NCI-H1694 treated with DMSO at 0.1 percent for 48 hours (cell line): ENCODE results near the gene ATP6V1A.
A peak's percentile ranks its signal among the peaks of the same experiment; 100 is the strongest.

Experiments used
- DNase-seq: peaks from one replicate; lab custom pipeline; 2025; lab: John Stamatoyannopoulos, UW

Gene ATP6V1A

DNA sequence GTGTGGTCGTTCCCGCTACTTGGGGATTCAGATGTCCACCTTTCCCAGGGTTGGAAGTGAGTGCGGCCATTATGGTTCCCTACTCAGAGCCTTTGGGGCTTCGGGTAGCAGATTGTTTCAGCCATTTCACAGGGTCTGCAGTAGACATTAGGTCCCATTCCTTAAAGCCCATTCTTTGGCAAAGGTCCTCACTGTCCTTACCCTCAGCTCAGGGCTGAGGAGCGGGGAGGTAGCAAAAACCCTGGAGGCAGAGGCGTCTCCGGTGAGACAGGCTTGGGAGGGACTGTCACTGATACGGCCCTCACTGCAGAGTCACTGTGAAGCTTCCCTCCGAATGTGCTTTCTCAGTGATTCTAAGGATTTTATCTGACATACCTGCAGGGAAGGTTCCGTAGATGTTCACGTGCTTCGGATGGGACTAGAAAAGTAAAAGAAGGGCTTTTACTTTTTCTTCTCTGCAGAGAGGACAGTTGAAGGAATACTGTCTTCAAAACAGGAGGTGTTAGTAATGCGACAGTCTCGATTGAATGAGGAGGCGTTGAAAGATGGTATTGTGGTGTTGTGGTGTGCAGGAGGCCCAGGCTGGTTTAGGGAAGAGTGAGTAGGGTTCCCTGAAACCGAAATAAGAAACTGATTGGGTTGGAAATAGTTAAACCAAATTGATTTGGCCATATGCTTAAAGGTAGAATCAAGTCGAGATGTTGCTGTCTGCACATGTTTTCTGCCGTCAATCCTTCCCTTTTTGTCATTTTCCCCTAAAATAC lies 630 bp downstream of the ATP6V1A start:
- DNase-seq: peak; percentile 15

DNA sequence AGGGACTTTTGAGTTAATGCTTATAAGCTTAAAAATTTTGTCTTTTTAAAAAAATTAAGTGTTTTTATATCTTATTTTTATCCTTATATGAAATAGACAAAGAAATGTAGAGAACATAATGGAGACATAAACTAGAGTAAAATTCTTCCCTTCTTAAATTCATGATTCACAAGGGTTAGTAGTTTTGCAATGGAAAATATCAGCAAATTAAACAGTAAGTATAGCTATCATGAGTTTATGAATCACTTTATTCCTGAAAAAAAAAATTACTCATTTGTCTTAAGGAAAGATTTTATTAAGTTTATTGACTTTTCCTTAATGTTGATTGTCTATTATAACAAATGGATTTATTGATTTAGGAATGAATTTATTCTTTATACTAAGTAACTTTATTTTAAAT lies 4.3 kb downstream of the ATP6V1A start:
- no peak for DNase-seq

DNA sequence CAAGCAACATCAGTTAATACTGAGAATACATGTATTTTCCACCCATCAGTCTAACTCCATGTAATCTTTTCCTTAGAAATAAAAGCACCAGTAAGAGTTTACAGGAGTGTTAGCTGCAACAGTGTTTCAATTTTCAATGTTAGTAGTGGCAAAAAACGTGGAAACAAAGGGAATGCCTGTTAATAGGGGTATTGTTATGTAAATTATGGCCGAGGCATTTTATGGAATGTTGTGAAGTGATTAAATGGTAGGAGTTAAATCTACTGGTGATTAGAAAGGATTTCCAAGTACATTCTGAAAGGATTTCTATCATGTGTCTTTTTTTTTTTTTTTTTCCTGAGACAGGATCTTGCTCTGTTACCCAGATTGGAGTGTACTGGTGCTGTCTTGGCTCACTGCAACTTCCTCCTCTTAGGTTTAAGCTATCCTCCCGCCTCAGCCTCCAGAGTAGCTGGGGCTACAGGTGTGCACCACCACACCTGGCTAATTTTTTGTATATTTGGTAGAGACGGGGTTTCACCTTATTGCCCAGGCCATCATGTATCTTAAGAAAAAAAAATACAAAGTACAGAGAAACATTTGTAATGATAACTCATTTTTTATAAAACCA lies 6.6 kb downstream of the ATP6V1A start:
- DNase-seq: no peak

DNA sequence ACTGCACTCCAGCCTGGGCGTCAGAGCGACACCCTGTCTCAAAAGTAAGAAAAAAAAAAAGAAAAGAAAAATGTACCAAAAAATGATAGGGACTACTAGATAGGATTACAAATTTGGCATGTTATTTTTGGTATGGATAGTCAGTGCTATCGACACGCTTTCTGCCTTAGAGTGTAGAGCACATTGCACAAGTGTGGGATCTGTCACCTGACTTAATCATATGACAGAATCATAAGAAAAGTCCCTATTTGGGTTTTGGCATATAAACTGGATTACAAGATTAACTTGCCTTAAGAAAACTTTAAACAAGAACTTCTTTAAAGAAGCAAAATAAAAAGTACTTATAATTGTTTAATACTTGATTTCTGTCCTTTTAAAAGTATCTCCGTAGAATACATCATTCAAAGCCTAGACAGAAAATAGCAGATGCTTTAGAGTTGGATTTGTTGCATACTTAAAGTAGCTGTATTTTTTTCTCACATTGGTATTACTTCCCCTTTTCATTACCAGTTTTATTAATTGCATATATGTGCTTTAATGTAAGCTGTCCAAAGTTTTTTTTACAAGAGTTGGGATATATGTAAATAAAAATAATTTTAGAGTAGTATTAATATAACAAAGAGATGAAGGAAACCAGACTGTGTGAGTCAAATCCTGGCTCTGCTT lies 7.8 kb downstream of the ATP6V1A start:
- DNase-seq: no peak

DNA sequence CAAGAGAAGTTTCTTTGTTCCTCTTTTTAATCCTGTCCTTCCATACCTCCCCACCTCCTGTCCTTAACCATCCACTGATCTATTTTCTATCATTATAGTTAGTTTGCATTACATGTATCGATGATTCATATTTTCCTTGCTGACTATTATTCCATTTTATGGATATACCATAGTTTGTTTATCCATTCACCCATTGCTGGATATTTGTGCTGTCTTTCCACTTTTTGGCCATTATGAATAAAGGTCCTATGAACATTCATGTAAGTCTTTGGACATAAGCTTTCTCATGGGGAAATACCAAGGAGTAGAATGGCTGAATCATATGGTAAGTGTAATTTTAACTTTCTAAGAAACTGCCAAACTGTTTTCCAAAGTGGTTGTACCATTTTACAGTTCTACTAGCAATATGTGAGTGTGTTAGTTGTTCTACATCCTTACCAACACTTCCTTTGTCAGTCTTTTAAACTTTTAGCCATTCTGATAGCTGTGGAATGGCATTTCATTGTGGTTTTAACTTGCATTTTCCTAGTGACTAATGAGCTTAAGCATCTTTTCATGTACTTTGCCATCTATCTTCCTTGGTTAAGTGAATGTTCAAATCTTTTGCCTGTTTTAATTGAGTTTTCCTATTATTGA lies 11.7 kb downstream of the ATP6V1A start:
- no peak for DNase-seq

DNA sequence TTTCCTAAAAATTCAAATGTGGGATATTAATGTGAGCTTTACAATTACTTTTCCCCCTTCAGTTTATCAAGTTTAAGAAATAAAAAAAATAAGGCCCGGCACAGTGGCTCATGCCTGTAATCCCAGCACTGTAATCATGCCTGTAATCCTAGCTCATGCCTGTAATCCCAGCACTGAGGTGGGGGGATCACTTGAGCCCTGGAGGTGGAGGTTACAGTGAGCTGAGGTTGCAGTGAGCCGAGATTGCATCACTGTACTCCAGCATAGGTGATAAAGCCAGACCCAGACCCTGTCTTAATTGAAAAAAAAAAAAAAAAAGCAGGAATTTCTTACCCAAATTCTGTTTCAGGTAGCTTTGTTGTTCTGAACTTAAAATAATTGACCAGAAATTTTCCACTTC lies 17.9 kb downstream of the ATP6V1A start:
- DNase-seq: no peak

DNA sequence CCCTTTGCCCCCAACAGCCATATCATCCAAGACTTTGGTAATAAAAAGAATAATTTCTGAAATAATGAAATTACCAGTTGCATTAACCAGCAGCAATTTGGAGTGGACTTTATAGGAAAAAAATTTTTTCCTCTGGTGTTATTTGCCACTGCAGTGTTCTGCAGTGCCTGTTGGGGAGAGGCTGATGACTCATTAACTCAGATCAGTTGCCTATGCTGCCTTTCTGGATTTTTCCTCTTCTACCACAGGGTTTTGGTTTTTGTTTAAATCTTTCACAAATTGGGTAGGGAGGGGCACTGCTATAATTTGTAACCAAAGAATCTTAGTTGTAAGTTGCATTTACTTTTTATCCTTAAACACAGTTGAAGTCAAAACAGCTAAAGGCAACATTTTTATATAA lies 22.7 kb downstream of the ATP6V1A start:
- DNase-seq: no peak

DNA sequence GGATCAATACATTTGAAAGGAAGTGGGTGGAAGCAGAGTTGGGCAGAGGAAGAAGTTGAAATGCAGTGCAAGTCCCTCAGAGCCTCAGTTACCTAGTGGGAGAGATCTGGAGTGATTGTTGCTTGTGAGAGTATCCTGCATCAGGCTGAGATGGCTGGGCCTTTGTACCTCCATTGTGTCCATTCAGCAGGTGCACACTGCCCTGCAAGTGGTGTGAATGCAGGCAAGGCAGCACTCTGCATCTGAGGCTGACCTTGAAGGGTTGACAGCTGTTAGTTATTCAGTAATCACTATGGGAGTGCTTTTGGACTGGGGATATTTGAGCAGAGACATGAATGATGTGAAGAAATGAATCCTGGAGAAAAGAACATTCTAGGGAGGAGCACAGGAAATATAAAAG lies 25.2 kb downstream of the ATP6V1A start:
- DNase-seq: no peak

DNA sequence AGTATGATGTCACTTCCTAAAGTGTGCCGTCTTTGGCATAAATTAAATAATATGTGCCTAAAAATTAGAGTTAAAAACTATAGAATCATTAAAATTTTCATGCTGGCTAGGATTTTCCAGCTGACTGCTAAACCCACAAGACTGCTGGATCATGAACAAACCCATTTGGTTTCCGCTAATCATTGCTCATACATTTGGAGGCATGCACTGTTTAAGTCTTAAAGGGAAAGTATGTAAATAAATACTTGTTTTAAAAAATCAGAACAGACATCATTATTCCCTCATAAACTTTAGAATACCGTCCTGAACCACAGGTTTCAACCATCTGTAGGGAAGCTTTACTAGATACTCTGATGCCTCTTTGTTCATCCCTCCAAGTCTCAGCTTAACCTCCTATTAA lies 26.5 kb downstream of the ATP6V1A start:
- no peak for DNase-seq

DNA sequence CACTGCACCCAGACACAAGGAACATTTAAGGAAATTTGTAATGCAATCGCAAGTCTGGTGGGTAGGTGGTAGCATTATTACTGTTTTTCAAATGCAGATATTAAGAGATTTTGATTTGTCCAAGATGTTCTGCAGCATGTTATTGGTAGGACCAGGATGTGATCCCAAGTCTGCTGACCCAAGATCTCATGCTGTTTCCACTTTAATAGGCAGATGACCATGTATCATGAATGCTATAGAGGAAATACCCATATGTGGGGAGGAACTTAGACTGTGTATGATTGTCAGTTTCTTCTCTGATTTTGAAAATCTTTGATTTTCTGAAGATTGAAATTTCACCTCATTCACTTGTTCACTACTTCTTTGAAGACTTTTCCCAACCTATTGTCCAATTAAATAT lies 28.7 kb downstream of the ATP6V1A start:
- no peak for DNase-seq

DNA sequence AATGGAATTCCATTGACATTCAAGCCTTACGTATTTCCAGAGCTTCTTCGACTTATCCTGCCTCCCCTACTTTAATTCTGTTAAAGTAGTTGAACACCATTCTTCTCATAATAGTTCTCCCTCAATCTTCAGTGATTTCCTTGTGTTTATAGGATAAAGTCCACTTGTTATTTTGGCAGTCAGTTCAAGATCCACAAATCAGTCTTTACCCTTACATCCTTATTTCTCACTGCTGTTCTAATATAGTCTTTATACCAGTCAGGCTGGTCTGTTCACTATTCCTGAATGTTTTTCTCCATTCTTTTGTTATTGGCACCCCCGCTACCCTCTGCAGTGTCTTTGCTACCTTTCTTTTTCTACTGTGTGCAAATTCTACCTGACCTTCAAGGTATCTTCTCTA lies 29.7 kb downstream of the ATP6V1A start:
- DNase-seq: no peak

DNA sequence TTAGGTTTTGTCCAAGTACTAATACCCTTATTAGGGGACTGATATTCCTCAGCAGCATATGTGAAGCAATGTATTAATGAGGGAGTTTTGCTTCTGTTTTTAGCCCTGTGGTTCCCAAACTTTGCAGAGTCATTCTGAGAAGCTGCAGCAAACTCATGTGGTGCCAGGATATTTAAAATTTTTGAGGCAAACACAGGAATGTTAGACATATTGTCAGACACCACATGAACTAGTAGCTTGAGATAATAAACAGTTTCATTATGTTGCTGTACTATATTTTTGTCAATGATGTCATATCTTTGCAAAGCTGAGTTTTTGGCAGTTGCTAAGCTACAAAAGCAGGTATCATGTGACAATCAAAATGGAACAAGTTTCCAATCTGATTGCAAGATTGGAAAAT lies 36.6 kb downstream of the ATP6V1A start:
- DNase-seq: no peak

DNA sequence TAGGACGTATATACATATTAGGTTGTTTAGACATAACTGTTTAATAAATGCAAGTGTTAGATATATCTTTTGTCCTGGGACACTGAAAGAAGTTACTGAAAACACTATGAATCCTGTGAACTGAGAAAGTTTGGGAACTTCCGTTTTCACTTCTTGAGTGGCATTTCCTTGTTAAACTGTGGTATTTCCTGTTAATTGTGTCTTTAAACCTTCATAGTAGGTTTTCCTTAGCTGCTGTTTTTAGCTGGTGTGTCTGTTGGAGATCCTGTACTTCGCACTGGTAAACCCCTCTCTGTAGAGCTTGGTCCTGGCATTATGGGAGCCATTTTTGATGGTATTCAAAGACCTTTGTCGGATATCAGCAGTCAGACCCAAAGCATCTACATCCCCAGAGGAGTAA lies 37.1 kb downstream of the ATP6V1A start:
- no peak for DNase-seq

DNA sequence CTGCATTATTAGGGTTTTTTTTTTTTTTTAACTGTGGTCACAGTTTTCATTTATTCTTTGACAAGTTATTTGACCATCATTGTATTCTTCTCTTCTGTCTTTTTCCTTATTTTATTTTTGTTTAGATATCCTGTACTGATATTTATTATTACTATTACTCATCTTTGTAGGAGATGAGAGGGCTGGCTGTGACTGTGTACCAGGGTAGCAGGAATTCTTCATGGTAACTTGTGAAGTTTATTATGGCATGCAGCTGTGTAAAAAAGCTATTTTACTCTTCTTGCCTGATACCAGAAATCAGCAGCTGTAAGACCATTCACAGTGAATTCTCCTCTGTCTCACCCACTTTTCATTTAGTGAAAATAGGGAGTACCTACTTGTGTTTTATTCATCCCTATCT lies 44.5 kb downstream of the ATP6V1A start:
- DNase-seq: no peak

DNA sequence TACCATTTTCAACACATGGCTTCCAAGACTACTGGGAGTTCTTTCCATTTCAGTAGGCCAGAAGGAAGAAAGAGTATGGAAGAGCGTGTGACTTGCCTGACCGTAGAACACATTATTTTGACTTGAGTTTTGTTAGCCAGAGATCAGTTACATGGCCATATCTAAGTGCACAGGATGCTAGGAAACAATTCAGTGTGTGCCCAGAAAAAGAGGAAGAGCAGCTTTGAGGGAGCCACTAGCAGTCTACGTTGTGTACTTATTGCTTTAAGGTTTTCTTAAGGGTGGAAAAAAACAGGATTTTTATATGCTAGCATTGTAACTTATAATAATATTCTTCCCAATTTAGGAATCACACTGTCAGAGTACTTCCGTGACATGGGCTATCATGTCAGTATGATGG lies 47.7 kb downstream of the ATP6V1A start:
- DNase-seq: no peak

DNA sequence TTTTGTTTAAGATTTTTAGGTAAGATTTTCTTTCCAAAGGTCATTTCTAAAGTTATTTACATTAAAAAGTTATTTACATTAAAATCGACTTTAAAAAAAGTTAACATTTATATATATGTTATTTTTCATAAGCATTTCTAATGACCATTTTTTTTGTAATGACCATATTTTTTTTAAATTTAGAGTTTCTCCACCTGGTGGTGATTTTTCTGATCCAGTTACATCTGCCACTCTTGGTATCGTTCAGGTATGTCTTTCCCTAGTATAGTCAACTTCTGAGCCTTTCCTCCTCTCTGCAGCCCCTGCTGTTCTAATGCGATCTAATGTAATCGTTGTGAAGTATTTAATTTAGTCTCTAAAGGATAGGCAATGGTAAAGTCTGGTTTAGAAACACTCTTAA lies 48.9 kb downstream of the ATP6V1A start:
- no peak for DNase-seq

DNA sequence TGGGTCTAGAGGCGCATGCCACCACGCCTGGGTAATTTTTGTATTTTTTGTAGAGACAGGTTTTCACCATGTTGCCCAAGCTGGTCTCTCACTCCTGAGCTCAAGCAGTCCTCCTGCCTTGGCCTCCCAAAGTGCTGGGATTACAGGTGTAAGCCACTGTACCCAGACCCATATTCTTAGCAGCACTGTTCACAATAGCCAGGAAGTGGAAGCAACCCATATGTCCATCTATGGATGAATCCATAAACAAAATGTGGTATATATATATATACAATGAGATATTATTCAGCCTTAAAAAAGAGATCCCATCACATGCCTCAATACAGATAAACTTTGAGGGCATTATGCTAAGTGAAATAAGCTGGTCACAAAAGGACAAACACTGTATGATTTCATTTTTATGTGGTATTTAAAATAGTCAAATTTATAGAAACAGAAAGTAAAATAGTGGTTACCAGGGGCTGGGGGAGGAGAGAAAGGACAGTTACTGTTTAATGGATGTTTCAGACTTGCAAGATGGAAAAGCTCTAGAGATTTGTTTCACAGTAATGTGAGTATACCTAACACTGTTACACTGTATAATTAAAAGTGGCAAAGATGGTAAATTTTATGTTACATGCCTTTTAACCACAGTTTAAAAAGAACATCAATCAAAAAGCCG lies 56.1 kb downstream of the ATP6V1A start:
- DNase-seq: no peak

DNA sequence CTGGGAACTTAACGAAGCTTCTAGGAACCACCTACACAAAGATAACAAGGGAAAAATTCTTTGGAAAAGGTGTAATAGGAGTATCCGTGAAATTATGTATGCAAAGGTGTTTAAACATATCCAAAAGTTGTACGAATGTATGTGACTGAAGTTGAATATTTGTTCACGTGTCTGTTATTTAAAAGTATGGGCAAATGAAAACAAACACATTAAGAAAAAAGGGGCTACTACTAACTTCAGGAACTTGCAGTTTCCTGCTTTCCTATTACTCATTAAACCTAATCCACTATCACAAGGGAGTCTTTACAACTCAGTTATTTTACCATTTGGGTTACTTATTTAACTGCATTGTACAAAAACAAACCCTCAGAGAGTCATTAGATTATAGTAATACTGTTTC lies 57.8 kb downstream of the ATP6V1A start:
- DNase-seq: no peak

DNA sequence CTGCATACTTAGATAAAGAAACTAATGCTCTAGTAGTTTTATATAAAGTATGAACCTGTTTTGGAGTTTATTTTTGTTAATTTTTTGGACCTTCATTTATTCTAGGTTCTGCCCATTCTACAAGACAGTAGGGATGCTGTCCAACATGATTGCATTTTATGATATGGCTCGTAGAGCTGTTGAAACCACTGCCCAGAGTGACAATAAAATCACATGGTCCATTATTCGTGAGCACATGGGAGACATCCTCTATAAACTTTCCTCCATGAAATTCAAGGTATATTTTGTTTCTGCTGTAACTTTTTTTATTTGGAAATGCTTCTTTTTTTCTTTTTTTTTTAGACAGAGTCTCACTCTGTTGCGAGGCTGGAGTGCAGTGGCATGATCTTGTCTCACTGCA lies 58.4 kb downstream of the ATP6V1A start:
- no peak for DNase-seq

DNA sequence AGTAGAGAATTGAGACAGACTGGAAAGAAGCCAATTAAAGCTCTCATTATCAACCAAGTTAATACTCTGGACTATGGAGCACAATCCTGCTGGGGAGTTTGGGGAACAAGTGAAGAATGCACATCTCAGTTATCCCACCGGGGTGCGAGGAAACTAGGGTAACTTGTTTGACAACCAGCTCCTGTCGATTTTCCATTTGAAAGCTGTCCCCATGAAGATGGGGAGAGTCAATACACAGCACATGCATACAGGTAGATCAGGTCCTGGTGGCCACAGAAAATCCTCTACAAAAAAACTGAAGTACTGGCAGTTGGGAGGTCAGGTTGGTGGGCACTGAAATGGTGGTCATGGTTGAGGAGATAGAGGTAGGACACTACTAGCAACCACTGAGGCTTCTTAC lies 66.0 kb downstream of the ATP6V1A start:
- DNase-seq: no peak

DNA sequence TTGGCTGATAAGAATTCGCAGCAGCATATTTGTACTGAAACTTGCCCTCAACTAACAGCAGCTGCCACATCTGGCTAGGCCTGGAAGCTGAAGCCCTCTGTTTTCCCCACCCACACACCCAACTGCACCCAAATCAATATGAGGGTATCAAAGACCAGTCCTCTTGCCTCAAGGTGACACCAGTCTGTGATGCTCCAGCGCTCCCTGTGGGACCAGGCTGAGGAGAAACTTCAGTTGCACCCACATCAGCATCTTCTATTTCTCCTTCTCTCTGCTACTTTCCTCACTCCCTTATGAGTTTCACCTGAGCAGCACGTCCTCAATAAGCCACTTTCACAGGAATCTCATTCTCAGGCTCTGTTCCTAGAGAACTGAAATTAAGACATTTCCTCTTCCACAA lies 73.0 kb downstream of the ATP6V1A start:
- DNase-seq: no peak

DNA sequence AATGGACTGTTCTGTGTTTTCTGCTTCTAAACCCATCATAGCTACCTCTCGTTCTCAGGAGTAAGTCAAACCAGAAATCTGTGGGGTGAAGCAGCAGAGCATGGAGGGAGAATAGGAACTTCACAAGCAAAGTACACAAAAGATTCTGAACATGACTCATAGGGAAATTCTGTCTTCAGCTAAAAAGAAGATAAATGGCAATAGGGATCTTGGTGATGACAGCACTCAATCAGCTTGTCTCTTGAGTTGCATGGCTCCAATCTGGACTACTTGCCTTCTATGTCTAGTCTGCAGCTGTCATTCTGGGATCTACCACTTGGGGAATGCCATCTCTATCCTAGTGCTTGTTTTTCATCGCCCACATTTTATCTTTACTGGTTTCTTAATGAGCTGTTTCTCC lies 78.3 kb downstream of the ATP6V1A start:
- DNase-seq: no peak

DNA sequence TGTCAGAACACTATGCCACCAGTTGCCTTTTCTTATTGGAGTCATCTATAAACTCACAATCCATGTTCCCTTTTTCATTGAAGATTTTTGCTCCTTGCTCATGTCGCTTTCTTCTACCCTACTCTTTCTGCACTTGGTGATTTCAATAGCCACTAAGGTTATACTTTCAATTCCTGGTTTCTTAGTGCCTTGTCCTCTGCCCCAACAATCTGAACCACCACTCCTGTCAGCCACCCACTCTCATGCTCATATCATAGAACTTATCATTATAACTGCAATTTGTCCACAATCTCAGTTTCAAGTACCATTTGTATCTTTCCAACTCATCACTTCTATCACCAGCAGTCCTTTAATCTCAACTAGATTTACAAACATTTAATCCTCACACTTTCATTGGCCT lies 81.8 kb downstream of the ATP6V1A start:
- DNase-seq: no peak
